Cerebellar cortex (tissue), 1 donor: ENCODE results near the gene KRTAP10-11.

Source experiments
- DNase-seq: peaks from one replicate; pipeline ENCODE4 v3.0.0-alpha.2; 2015; ENCODE audit warnings: low spot score

Gene KRTAP10-11

DNA sequence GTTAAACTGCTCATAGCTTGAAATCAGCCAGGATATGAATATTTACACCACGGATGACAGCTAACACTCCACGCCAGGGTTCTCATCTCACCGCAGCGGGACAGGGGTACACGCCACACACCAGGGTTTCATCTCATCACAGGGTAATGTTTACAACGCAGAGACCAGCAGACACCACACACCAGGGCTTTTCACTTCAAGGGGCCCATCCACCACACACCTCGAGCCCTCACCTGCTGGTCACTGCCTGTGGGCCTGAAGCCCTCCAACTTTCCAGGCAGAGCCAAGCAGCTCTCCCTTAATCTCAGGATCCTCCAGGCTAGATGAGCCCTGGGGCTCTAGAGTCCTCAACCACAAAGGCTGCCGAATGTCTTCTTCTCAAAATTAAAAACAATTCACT, 49.4 kb downstream of the KRTAP10-11 start:
- DNase-seq: no peak

DNA sequence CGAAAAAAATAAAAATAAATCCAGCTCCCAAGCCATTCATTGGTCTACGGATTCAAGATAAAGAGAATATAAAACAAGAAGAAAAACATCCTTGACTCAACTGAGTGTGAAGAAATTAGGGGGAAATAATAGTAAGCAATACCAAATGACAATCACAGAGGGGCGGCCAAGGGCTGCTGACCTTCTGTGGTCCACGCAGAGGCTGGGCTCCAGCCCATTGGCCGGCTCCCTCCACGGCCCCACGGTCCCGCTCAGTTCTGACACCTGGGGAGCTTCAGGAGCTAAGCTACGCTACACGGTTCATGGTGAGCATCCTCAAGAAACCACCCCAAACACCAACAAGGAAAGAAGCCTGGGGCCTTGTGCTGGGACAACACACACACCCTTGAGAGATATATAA, 50.4 kb downstream of the KRTAP10-11 start:
- DNase-seq: no peak
